Subcutaneous preadipocyte (primary cell): ENCODE data around the gene HMX3. TPM values are rescaled to one million over a fixed set of nuclear protein-coding genes. Genes with fewer than 3 reads are reported as not detected.

ENCODE experiments used
- total RNA-seq: library from RNA; depleted of rRNA; stranded (reverse); fragments of >200 nt; gene quantifications from 2 replicates; pipeline ENCODE4 v1.2.3, GENCODE V29; 2012

The HMX3 gene
- not detected in 2 replicates for total RNA-seq

DNA sequence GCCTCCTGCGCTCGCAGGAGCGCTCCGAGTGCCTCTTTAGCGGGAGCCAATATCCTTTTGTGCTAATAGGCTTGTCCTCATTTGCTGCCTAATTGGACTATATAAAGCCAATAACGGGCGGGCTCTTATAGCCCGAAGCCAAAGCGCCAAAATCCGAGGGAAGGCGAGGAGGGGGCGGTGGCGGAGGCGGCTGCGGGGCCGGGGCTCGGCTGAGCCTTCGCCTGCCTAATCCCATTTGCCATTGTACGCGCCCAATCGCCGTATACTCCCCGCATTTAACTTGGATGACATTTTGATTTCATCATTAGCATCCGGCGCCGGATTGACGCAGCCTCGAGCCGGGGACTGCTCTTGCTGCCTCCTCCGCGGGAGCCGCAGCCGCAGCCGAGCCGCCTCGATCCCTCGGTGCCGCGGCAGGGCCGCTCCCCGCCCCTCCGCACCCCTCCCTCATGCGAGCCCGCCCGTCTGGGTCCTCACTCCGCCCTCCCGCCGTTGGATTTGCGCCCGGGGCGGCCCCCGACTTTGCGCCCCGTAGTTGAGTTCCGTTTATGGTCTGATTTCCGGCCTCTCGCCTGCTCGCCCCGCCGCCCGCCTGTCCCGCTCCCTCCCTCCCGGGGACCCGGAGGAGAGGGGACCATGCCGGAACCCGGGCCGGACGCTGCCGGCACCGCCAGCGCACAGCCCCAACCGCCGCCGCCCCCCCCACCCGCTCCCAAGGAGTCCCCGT, at the start of gene HMX3:
Gene HMX3 (plus strand): TSS at position 556 of the 727 bp plus-strand sequence. CDS start 81 bp downstream, at position 637.

DNA sequence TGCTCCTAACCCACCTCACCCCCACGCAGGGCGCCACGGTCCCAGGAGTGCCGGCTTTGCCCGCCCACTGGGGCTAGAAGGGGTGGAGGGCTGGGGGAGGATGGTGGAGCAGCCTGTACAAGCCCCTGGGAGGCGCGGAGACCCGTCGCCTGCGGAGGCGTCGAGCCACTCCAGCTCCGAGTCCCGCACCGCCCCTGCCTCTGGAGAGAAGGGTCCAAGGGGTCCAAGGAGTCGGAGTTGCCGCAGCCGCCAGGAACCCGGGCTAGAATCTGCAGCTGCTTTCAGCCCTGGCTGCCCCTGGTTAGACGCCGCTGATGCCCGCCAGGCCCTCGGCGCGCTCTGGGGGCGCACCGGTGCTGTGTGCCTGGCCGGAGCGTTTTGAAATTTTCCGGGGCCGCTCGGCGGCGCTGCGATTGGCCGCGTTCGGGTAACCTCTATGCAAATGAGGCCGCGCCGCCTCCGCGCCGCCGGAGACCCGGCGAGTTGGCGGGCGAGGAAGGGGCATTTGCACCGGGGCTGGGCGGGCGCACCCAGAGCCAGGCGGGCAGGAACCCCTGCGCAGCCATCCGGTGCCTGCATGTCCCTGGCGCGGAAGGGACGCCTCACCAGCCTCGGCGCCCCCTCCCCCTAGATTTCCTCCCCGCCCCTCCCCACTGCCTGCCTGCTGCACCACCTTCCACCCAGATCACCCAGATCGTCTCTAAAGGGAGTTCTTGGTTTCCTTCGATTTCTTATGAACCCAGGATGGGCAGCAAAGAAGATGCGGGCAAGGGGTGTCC, 12.1 kb downstream of the HMX3 start, which contains the start of gene HMX2:
Gene HMX2 (plus strand): TSS at position 502 of the 779 bp plus-strand sequence. CDS start 243 bp downstream, at position 745.

DNA sequence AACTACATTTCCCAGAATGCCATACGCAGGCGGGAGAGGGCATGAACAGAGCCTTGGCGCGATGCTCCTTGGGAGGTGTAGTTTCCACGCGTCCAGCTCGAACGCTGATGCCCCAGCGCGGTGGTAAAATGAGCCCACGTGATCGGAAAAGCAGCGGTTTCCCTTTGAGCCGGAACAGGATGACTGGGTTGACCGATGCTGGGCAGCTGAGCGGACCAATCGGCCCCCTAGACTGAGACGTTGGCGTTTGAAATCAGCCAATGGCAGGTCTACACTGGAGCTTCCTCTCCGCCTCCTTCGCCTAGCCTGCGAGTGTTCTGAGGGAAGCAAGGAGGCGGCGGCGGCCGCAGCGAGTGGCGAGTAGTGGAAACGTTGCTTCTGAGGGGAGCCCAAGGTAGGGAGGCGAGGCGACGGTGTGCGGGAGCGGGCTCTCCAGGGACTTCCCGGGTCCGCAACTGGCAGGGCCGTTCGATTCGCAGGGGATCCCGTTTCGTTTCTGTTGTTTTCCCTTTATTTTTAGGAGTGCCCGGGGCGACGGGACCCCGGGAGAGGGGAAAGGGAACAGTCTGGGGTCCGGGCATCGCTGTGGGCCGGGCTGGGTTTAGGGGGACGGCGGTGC, 18.4 kb downstream of the HMX3 start, which contains the start of gene BUB3:
Gene BUB3 (plus strand): TSS at position 311 of the 619 bp plus-strand sequence. CDS start 516 bp downstream, outside the sequence.

Other genes with a start within 250 kb of the HMX3 start
- not detected in 2 replicates for gene FAM24A, start 225.4 kb upstream of the HMX3 start, total RNA-seq
- gene C10orf88, start 181.7 kb upstream of the HMX3 start, total RNA-seq = 4.8 and 6.1 TPM in 2 replicates
- gene PSTK, start 155.6 kb upstream of the HMX3 start, total RNA-seq = 3.3 and 4.4 TPM in 2 replicates
- 4.0 and 4.3 TPM in 2 replicates for gene IKZF5, start 127.2 kb upstream of the HMX3 start, total RNA-seq
- 4.0 and 5.3 TPM in 2 replicates for gene ACADSB, start 127.0 kb upstream of the HMX3 start, total RNA-seq
- not detected in 2 replicates for gene HMX2, start 12.2 kb downstream of the HMX3 start, total RNA-seq
- gene BUB3, start 18.4 kb downstream of the HMX3 start, total RNA-seq = 175 and 208 TPM in 2 replicates